ENCODE results near the gene CCL17.
A peak's percentile ranks its signal among the peaks of the same experiment; 100 is the strongest.

- TF ChIP-seq CTCF (IDR thresholded peaks at IDR 0.05) (peak in 1 of 7 experiments; percentile 15), POLR2A (IDR thresholded peaks at IDR 0.05) (no peak)
These were observed 16.0 kb upstream of the CCL17 start for GRCh38 chr16:57388359-57389086.
